GM13976 (cell line): ENCODE measurements around the gene DDX10.
A peak's percentile ranks its signal among the peaks of the same experiment; 100 is the strongest.

Experiments used
- DNase-seq: peaks from one replicate; pipeline ENCODE4 v3.0.0; 2012; ENCODE audit warnings: low spot score
- CTCF ChIP-seq: IDR thresholded peaks from 2 replicates; pipeline ENCODE4 v1.5.1; 2012; ENCODE audit warnings: borderline replicate concordance, mild to moderate bottlenecking; ENCODE audit not compliant: insufficient read depth; ENCODE audit errors: extremely low read depth, missing control alignments, control extremely low read depth
- in situ Hi-C: fragments of 300-500 bp; cut with MboI; formaldehyde crosslinking; loops from one replicate; pipeline ENCODE4 v1.12.0; 2022; ENCODE audit warnings: low sequenced_read_pairs, mixed read lengths, inconsistent platforms; ENCODE audit not compliant: unreplicated experiment

DDX10 gene

DNA sequence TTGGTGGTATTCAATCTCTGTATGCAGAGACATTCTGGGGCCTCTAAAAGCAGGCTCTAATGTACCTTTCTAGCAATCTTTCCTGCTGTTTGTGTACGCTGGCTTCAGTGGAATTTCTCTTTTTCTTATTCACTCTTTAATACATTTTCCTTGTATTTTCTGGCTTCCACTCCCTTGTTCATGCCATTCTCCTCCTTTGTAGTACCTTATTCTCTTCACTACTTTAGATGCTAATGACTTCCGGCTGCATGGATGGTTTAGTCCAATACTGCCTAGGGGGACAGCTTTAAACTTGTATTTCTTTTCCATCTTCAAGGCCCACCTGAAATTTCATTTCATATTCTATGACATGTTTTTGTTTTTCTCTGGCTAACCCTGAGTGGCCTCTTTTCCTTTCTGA, 40.2 kb downstream of the DDX10 start:
- no peak for TF ChIP-seq CTCF
- no peak for DNase-seq
- in situ Hi-C loops: loop anchor here (25.0 kb wide), 1 partner anchor 982 kb away; no protein-coding TSS in a partner anchor

- in situ Hi-C loops: loop anchor here (25.0 kb wide), 1 partner anchor 979 kb away; no protein-coding TSS in a partner anchor
- DNase-seq: no peak
Observed at GRCh38 chr11:108708173-108708572, 43.3 kb downstream of the DDX10 start.

DNA sequence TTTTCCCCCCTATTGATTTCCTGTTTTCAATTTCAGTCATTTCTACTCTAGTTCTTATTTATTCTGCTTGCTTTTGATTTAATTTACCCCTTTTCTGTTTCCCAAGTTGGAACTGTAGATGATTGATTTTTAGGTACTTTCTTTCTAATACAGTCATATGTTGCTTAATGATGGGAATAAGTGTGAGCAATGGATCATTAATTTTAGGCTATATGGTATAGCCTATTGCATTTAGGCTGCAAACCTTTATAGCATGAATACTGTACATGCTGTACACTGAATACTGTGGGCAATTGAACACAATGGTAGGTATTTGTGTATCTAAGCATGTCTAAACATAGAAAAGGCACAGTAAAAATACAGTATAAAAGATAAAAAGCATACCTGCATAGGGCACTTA, 44.9 kb downstream of the DDX10 start:
- no peak for TF ChIP-seq CTCF
- in situ Hi-C loops: loop anchor here (25.0 kb wide), 1 partner anchor 978 kb away; no protein-coding TSS in a partner anchor
- no peak for DNase-seq

More at GRCh38 chr11:108708173-108708572, 43.3 kb downstream of the DDX10 start:
- no peak for TF ChIP-seq CTCF

GRCh38 chr11:108713076-108713790, 48.4 kb downstream of the DDX10 start:
- DNase-seq: peak; percentile 37
- in situ Hi-C loops: loop anchor here (25.0 kb wide), 1 partner anchor 974 kb away; no protein-coding TSS in a partner anchor
- TF ChIP-seq CTCF: no peak

DNA sequence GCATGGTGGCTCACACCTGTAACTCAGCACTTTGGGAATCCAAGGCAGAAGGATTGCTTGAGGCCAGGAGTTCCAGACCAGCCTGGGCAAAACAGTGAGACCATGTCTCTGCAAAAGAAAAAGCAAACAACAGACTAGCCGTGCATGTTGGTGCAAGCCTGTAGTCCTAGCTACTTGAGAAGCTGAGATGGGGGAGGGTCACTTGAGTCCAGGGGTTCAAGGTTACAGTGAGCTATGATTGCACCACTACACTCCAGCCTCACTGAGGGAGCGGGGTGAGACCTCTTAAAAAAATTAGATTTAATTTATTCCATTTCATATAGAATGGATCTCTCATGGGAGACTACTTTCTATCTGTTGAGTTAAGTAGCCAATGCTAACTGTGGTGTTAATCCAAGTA, 50.4 kb downstream of the DDX10 start:
- no peak for TF ChIP-seq CTCF
- in situ Hi-C loops: loop anchor here (25.0 kb wide), 1 partner anchor 972 kb away; no protein-coding TSS in a partner anchor
- no peak for DNase-seq

- no peak for DNase-seq
- in situ Hi-C loops: loop anchor here (25.0 kb wide), 1 partner anchor 969 kb away; no protein-coding TSS in a partner anchor
- TF ChIP-seq CTCF: no peak
Observed at GRCh38 chr11:108718466-108718865, 53.6 kb downstream of the DDX10 start.
